Thymus (tissue), 11 donors: ENCODE measurements around the gene IL4R. TPM values are rescaled to one million over a fixed set of nuclear protein-coding genes. Genes with fewer than 3 reads are reported as not detected.

Source experiments
- DNase-seq, 9 donors: peaks; one replicate each; pipeline ENCODE4 v3.0.0-alpha.2; 2013; ENCODE audit warnings: low spot score in 9 of 9, low read depth in 6 of 9, missing footprints in 1 of 9
- H3K27ac ChIP-seq, 2 donors: one replicate each; pipeline ENCODE4 v1.5.1; 2013; ENCODE audit warnings: control low read depth in 1 of 2, low read depth in 1 of 2, low read length in 1 of 2, mild to moderate bottlenecking in 1 of 2, moderate library complexity in 1 of 2
- H3K27me3 ChIP-seq, 2 donors: one replicate each; pipeline ENCODE4 v1.5.1; 2013; ENCODE audit warnings: low read length in 1 of 2; ENCODE audit not compliant: control insufficient read depth in 2 of 2, insufficient read depth in 1 of 2
- H3K36me3 ChIP-seq, 2 donors: one replicate each; pipeline ENCODE4 v1.5.1; 2013; ENCODE audit warnings: low read length in 1 of 2, mild to moderate bottlenecking in 1 of 2, moderate library complexity in 1 of 2; ENCODE audit not compliant: control insufficient read depth in 2 of 2, insufficient read depth in 2 of 2
- H3K4me1 ChIP-seq, 2 donors: one replicate each; pipeline ENCODE4 v1.5.1; 2013; ENCODE audit warnings: low read length in 2 of 2; ENCODE audit not compliant: control insufficient read depth in 2 of 2, insufficient read depth in 2 of 2
- H3K4me3 ChIP-seq, 2 donors: one replicate each; pipeline ENCODE4 v1.5.1; 2013; ENCODE audit warnings: low read length in 2 of 2, control low read depth in 1 of 2, mild to moderate bottlenecking in 1 of 2
- H3K9me3 ChIP-seq, 2 donors: one replicate each; pipeline ENCODE4 v1.5.1; 2013; ENCODE audit warnings: low read length in 1 of 2, mild to moderate bottlenecking in 1 of 2; ENCODE audit not compliant: control insufficient read depth in 2 of 2, insufficient read depth in 1 of 2
- WGBS: extraction: QIAGEN DNeasy Blood & Tissue Kit; methylation state at CpG from one replicate; pipeline ENCODE4 v1.1.7; 2013; 5-methylcytosine and 5-hydroxymethylcytosine counted together
- polyA plus RNA-seq: library from polyadenylated mRNA; stranded (reverse); fragments of 200-250 nt; gene quantifications from one replicate; pipeline ENCODE4 v1.2.3, GENCODE V29; 2013
- total RNA-seq: library from RNA; stranded (reverse); fragments of 120-200 nt; gene quantifications from one replicate; pipeline ENCODE4 v1.2.4, GENCODE V29; 2013
- donor health status: healthy.

The IL4R gene
- total and polyA plus RNA-seq, 2 donors: 14.8 to 36.8 TPM

DNA sequence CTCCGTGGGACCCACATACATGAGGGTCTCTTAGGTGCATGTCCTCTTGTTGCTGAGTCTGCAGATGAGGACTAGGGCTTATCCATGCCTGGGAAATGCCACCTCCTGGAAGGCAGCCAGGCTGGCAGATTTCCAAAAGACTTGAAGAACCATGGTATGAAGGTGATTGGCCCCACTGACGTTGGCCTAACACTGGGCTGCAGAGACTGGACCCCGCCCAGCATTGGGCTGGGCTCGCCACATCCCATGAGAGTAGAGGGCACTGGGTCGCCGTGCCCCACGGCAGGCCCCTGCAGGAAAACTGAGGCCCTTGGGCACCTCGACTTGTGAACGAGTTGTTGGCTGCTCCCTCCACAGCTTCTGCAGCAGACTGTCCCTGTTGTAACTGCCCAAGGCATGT is 50.0 kb downstream of the IL4R start:
- no peaks in the 10 kb centered on the region for H3K27me3 ChIP-seq
- peaks cover 13 to 26% of the 10 kb centered on the region in 2 donors for H3K4me1 ChIP-seq
- no peak overlapping the region for H3K27ac ChIP-seq
- H3K9me3 ChIP-seq: no peaks in the 10 kb centered on the region
- 97% methylated on average over 9 of the region's 9 CpGs for WGBS
- DNase-seq: no peak
- H3K4me3 ChIP-seq: no peak overlapping the region
- peaks cover 0 to 3% of the 10 kb centered on the region in 2 donors for H3K36me3 ChIP-seq

DNA sequence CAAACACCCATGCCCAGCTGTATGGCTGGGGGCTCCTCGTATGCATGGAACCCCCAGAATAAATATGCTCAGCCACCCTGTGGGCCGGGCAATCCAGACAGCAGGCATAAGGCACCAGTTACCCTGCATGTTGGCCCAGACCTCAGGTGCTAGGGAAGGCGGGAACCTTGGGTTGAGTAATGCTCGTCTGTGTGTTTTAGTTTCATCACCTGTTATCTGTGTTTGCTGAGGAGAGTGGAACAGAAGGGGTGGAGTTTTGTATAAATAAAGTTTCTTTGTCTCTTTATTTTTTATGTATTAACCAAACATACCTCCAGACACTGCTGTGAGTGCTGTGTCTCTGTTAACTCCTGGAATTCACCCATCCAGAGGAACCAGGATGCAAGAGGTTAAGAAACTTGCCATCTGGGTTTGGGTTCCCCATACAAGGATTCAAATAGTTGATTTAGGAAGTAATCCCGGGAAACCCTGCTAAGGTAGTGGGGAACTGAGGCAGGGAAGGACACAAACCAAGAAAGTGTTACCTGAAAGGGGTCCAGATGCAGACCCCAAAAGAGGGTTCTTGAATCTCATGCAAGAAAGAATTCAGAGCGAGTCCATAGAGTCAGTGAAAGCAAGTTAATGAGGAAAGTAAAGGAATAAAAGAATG is 50.8 kb downstream of the IL4R start:
- DNase-seq: no peak
- Histone ChIP-seq H3K4me3 (no peak overlapping the region), H3K4me1 (peaks cover 13 to 30% of the 10 kb centered on the region in 2 donors), H3K36me3 (peaks cover 0 to 3% of the 10 kb centered on the region in 2 donors), H3K27me3 (no peaks in the 10 kb centered on the region), H3K27ac (no peak overlapping the region), H3K9me3 (peaks cover 0 to 2% of the 10 kb centered on the region in 2 donors)
- 86% methylated on average over 6 of the region's 6 CpGs for WGBS

DNA sequence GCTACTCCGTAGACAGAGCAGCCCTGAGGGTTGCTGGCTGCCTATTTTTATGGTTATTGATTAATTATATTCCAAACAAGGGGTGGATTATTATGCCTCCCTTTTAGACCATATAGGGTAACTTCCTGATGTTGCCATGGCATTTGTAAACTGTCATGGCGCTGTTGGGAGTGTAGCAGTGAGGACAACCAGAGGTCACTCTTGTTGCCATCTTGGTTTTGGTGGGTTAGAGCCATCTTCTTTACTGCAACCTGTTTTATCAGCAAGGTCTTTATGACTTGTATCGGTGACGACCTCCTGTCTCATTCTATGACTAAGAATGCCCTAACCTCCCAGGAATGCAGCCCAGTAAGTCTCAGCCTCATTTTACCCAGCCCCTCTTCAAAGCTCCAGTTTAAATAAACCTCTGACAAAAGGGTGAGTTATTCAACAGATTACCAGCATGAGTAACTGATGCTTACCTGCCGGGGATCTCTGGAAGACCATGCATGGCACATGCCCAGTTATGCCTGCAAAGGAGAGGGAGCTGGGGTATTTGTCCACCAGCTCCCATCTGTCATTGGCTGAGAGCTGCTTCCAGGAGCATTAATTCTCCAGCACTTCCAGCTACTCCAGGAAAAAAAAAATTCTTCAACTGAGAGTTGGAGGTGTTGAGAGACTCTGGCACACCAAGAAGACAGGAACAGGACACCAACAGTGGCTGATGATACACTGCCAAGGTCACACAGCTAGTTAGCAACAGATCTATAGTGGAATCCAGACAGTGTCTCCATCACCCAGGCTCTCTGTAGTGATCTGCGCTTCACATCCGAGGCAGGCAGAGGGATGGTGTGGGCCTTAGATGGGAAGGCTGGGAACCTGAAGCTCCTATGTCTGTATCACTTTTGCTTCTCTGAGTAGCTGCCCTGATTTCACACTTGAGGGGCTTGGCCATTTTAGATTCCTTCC is 51.6 kb downstream of the IL4R start:
- Histone ChIP-seq H3K4me1 (peaks cover 13 to 30% of the 10 kb centered on the region in 2 donors), H3K27ac (no peak overlapping the region), H3K36me3 (peaks cover 0 to 3% of the 10 kb centered on the region in 2 donors), H3K4me3 (no peak overlapping the region), H3K27me3 (no peaks in the 10 kb centered on the region), H3K9me3 (peaks cover 0 to 10% of the 10 kb centered on the region in 2 donors)
- WGBS: 98% methylated on average over 7 of the region's 7 CpGs
- no peak for DNase-seq

DNA sequence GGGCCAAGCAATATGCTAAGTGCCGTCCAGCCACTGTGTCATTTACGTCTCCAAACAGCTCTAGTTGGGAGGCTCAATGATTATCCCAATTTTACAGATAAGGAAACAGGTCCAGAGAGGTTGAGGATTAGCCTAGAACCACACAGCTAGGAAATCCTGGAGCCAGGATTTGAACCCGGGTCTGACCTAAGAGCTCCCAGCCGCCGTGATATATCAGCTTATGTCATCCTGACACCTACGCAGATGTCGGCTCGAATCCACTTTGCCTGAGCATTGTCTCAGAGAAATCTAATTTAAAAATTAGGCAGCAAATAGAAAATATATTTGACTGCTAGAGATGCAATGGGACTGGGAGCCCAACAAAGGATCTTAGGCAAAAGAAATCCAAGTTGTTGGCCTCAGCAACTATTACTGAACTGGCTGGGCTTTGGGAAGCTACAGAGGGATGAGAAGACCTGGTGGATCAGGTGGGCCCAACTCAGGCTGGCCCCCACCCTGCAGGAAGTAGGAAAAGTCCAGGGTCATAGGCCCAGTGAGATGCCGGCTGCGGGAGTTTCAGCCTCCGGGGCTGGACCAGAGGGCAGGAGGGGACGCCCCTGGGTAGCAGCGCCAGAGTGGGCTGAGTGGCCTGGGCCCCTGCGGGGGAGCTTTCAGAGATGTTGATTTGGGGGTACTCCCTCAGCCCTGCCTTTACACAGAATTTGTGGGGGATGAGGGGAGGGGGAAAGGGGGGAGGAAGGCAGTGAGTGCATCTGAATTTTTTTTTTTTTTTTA is 53.1 kb downstream of the IL4R start:
- Histone ChIP-seq H3K9me3 (peaks cover 0 to 16% of the 10 kb centered on the region in 2 donors), H3K27ac (peak overlapping the region; percentile 77 to 99), H3K27me3 (no peaks in the 10 kb centered on the region), H3K4me3 (no peak overlapping the region), H3K4me1 (peaks cover 13 to 30% of the 10 kb centered on the region in 2 donors), H3K36me3 (peaks cover 0 to 3% of the 10 kb centered on the region in 2 donors)
- no peak for DNase-seq
- 53% methylated on average over 14 of the region's 14 CpGs for WGBS

DNA sequence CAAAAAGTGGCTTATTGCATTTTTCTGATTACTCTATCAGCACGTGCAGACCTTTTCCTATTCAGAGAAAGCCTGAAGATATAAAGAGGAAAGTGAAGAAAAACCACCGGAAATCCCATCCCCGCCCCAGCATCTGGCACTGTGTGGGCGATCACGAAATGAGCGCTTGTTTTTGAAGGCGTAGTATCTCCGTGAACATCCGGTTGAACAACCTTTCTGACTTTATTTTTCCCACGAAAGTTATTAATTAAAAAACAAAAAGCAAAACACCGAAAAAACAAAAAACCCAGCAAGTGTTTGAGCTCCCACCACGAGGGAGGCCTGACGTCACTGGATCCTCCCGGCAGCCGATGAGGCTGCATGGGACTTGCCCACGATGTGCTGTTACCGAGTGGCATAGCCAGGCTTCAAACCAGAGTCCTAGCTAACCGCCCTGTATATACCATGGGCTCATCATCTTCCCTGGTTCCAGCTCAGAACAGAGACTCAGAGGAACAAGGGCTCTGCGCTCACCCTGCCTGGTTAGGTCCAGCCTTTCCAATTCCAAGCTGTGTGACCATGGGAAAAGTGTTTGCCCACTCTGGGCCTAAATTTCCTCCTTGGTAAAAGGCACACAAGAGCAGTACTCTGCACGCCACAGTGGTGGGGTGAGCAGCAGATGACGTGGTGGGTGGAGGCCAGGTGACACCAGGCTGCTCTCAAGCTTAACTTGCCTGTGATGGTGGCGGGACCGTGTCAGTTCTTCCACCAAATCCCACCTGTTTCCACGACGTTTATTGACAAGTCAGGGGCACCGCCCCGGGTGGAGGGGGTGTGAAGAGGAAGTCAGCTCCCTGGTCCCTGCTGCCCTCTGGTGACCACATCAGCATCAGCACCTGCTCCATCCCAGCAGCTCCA is 53.9 kb downstream of the IL4R start:
- DNase-seq: peak; percentile 69 to 93 (median 78)
- Histone ChIP-seq H3K4me3 (peak overlapping the region in 1 of 2 donors; percentile 35), H3K27ac (peak overlapping the region; percentile 84 to 99)

DNA sequence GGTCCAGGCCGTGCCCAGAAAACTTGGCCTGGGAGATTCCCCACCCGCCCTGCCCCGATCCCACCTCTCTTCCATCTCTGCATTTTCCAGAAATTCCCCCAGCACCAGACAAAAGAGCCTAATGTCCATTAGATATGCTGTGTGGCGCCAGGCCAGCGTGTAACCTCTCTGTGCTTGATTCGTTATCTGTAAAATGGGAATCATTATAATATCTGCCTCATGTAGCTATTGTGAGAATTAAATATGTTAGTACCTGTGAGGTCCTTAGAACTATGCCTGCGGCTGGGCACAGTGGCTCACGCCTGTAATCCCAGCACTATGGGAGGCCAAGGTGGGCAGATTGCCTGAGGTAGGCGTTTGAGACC is 54.6 kb downstream of the IL4R start:
- no peak for DNase-seq
- WGBS: 71% methylated on average over 9 of the region's 9 CpGs
- H3K36me3 ChIP-seq: no peaks in the 10 kb centered on the region
- H3K4me1 ChIP-seq: peaks cover 16 to 45% of the 10 kb centered on the region in 2 donors
- H3K27ac ChIP-seq: peak overlapping the region; percentile 84 to 99
- no peak overlapping the region for H3K4me3 ChIP-seq
- peaks cover 0 to 16% of the 10 kb centered on the region in 2 donors for H3K9me3 ChIP-seq
- H3K27me3 ChIP-seq: no peaks in the 10 kb centered on the region

More for the DNA sequence above, 53.9 kb downstream of the IL4R start:
- H3K36me3 ChIP-seq: peaks cover 0 to under 1% of the 10 kb centered on the region in 2 donors
- peaks cover 0 to 16% of the 10 kb centered on the region in 2 donors for H3K9me3 ChIP-seq
- H3K27me3 ChIP-seq: no peaks in the 10 kb centered on the region
- 3% methylated on average over 27 of the region's 27 CpGs for WGBS
- peaks cover 16 to 39% of the 10 kb centered on the region in 2 donors for H3K4me1 ChIP-seq

DNA sequence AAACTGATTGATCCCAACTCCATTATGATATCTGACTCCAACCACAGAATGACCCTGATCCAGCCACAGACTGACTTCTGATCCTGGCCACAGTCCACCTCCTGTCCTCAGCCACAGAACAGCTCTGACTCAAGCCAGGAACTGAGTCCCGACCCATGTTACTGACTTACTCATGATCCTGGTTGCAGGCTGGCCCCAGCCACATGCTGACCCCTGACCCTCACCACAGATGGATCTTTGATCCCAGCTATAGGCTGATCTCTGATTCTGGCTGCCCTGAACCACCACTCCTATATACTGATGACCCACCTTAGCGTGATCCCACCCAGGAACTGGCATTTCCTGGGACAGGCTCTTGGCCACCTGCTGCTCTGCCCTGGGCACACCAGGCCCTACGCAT is 56.0 kb downstream of the IL4R start:
- 95% methylated on average over 3 of the region's 3 CpGs for whole genome bisulfite sequencing
- Histone ChIP-seq H3K27ac (no peak overlapping the region), H3K9me3 (peaks cover 0 to 16% of the 10 kb centered on the region in 2 donors), H3K27me3 (no peaks in the 10 kb centered on the region), H3K4me1 (peaks cover 18 to 59% of the 10 kb centered on the region in 2 donors), H3K36me3 (no peaks in the 10 kb centered on the region), H3K4me3 (no peak overlapping the region)
- DNase-seq: no peak

DNA sequence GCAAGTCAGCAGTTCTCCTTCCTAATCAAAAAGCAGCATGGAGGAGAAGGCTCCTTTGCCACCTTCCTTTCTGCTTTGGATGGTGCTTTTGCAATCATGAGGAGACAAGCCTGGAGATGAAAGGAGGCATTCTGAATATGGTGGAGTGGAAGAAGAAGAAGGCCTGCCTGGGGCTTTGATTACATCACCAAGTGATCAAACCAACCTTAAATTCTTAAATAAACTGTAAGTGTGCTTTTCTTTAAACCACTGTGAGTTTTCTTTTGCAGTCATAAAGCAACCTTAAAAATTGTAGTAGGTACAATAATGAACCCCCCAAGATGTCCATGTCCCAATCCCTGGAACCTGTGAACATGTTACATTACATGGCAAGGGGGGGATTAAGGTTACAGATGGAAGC is 56.5 kb downstream of the IL4R start:
- Histone ChIP-seq H3K27me3 (no peaks in the 10 kb centered on the region), H3K27ac (no peak overlapping the region), H3K36me3 (no peaks in the 10 kb centered on the region), H3K9me3 (peaks cover 0 to 16% of the 10 kb centered on the region in 2 donors), H3K4me1 (peaks cover 22 to 64% of the 10 kb centered on the region in 2 donors), H3K4me3 (no peak overlapping the region)
- no peak for DNase-seq
